NOMO-1 (cell line): ENCODE measurements around the gene SELENOH.
"Not testable (repeated sequence)": the region's sequence is repeated elsewhere in the genome, so short reads cannot be mapped to it uniquely, and the experiment has no call there.

Experiments
- DNase-seq, 2 experiments: peaks; one replicate each; lab custom pipeline; 2025; ENCODE audit not compliant: unreplicated experiment in 2 of 2; lab: John Stamatoyannopoulos, UW

SELENOH gene

GRCh38 chr11:57741132-57742086 is at the start of gene SELENOH:
TSS of gene SELENOH (plus strand) at chr11:57741491. CDS start at chr11:57741596, 105 bp downstream.
- DNase-seq: peak; percentile 93 to 98

- DNase-seq: no peak
Observed at GRCh38 chr11:57698843-57699365, 42.4 kb upstream of the SELENOH start.

GRCh38 chr11:57699813-57700212 is 41.5 kb upstream of the SELENOH start:
- DNase-seq: no peak

- DNase-seq: no peak
Observed at GRCh38 chr11:57700425-57700824, 40.9 kb upstream of the SELENOH start.

GRCh38 chr11:57703341-57703740 is 38.0 kb upstream of the SELENOH start:
- DNase-seq: no peak

GRCh38 chr11:57704932-57705331 is 36.4 kb upstream of the SELENOH start:
- no peak for DNase-seq

GRCh38 chr11:57705432-57705831 is 35.9 kb upstream of the SELENOH start:
- not testable (repeated sequence) for DNase-seq

GRCh38 chr11:57709802-57710367 is 31.4 kb upstream of the SELENOH start:
- no peak for DNase-seq

GRCh38 chr11:57711414-57712255 is 29.7 kb upstream of the SELENOH start, which contains the start of gene MED19:
TSS of gene MED19 (minus strand) at chr11:57712215. CDS start at chr11:57712179, 36 bp downstream.
- DNase-seq: peak; percentile 64 to 66

- DNase-seq: peak; percentile 99 to 100
Observed at GRCh38 chr11:57712256-57713150, 28.8 kb upstream of the SELENOH start, which contains the start of gene TMX2. TSS of gene TMX2 (plus strand) at chr11:57712593. CDS start at chr11:57712619, 26 bp downstream.

GRCh38 chr11:57713835-57714234 is 27.5 kb upstream of the SELENOH start:
- no peak for DNase-seq

- DNase-seq: not testable (repeated sequence)
Observed at GRCh38 chr11:57716726-57717125, 24.6 kb upstream of the SELENOH start.

- DNase-seq: no peak
Observed at GRCh38 chr11:57727185-57727584, 14.1 kb upstream of the SELENOH start.

- DNase-seq: no peak
Observed at GRCh38 chr11:57728829-57729228, 12.5 kb upstream of the SELENOH start.

GRCh38 chr11:57729479-57729878 is 11.8 kb upstream of the SELENOH start:
- DNase-seq: no peak

GRCh38 chr11:57732661-57733060 is 8.6 kb upstream of the SELENOH start:
- no peak for DNase-seq

- no peak for DNase-seq
Observed at GRCh38 chr11:57735619-57736298, 5.5 kb upstream of the SELENOH start.

GRCh38 chr11:57742087-57742452 is 779 bp downstream of the SELENOH start:
- DNase-seq: peak; percentile 3 to 13

- no peak for DNase-seq
Observed at GRCh38 chr11:57744357-57744756, 3.1 kb downstream of the SELENOH start.
